Right ventricle myocardium superior (tissue), 1 donor: ENCODE measurements around the gene ZNF69. TPM values are rescaled to one million over a fixed set of nuclear protein-coding genes. Genes with fewer than 3 reads are reported as not detected.
"Not testable (repeated sequence)": the region's sequence is repeated elsewhere in the genome, so short reads cannot be mapped to it uniquely, and the experiment has no call there.

ENCODE experiments used
- ATAC-seq: fragments of 200-7000 bp; cut with Tn5 transposase; one replicate; pipeline ENCODE4 v1.9.1; 2020; ENCODE audit warnings: mild to moderate bottlenecking; ENCODE audit not compliant: poor library complexity
- DNase-seq: peaks from one replicate; pipeline ENCODE4 v3.0.0-alpha.2; 2020
- intact Hi-C: fragments of 100-400 bp; cut with DNase I; formaldehyde crosslinking; loops from one replicate; pipeline ENCODE4 v1.11.2; 2022
- total RNA-seq: library from RNA; stranded (reverse); fragmentation: NEBNext Ultra II Directional; extraction: Animal tissue kit (Norgen Biotek cat#: 25700); gene quantifications from one replicate; pipeline ENCODE4 v1.2.1, GENCODE V29; 2021
- donor health status: DM: no; HTN: yes; CAD: no; lungs with severe emphysema.

Gene ZNF69
- total RNA-seq, 1 donor from 2014 or later, result 4.7 TPM

GRCh38 chr19:11942008-11942842 lies 54.6 kb downstream of the ZNF69 start:
- ATAC-seq (no peak), DNase-seq (no peak)
- intact Hi-C loops, result no loop called here

- intact Hi-C loops, result no loop called here
- no peak for DNase-seq
- ATAC-seq, result no peak
These were observed 55.2 kb downstream of the ZNF69 start for GRCh38 chr19:11942843-11943108.

GRCh38 chr19:11944656-11945055 lies 57.1 kb downstream of the ZNF69 start:
- ATAC-seq, result no peak
- DNase-seq, result no peak
- intact Hi-C loops, result no loop called here

- DNase-seq (no peak), ATAC-seq (no peak)
- intact Hi-C loops, result no loop called here
These were observed 61.1 kb downstream of the ZNF69 start for GRCh38 chr19:11948646-11949045.

GRCh38 chr19:11949201-11949600 lies 61.6 kb downstream of the ZNF69 start:
- no peak for ATAC-seq
- intact Hi-C loops, result no loop called here
- no peak for DNase-seq

- ATAC-seq, intact Hi-C loops, DNase-seq: not testable (repeated sequence)
These were observed 62.1 kb downstream of the ZNF69 start for GRCh38 chr19:11949614-11950080.

GRCh38 chr19:11950312-11950711 lies 62.7 kb downstream of the ZNF69 start:
- ATAC-seq, result no peak
- intact Hi-C loops, result no loop called here

More at GRCh38 chr19:11950312-11950711, 62.7 kb downstream of the ZNF69 start:
- DNase-seq, result no peak

Other genes with a start within 250 kb of the ZNF69 start
- gene ZNF823, start 148.8 kb upstream of the ZNF69 start, total RNA-seq, result 2.6 TPM
- gene ZNF441, start 120.8 kb upstream of the ZNF69 start, total RNA-seq, result 3.8 TPM
- 3.1 TPM for gene ZNF491, start 89.3 kb upstream of the ZNF69 start, total RNA-seq
- gene ZNF440, start 73.5 kb upstream of the ZNF69 start, total RNA-seq, result 4.5 TPM
- 3.2 TPM for gene ZNF439, start 39.1 kb upstream of the ZNF69 start, total RNA-seq
- 4.2 TPM for gene ZNF700, start 37.3 kb downstream of the ZNF69 start, total RNA-seq
- gene ZNF763, start 77.3 kb downstream of the ZNF69 start, total RNA-seq, result 3.7 TPM
- 3.8 TPM for gene ZNF433, start 147.9 kb downstream of the ZNF69 start, total RNA-seq
- 0.22 TPM for gene ZNF878, start 165.2 kb downstream of the ZNF69 start, total RNA-seq
- 12.4 TPM for gene ZNF844, start 176.9 kb downstream of the ZNF69 start, total RNA-seq